COLO668 (cell line): ENCODE measurements around the gene LRRC32.
A peak's percentile ranks its signal among the peaks of the same experiment; 100 is the strongest.

Experiments used
- DNase-seq: peaks from one replicate; lab custom pipeline; 2025; ENCODE audit not compliant: unreplicated experiment; lab: John Stamatoyannopoulos, UW

LRRC32 gene

GRCh38 chr11:76700177-76701100 is 29.9 kb upstream of the LRRC32 start:
- DNase-seq, result no peak

- DNase-seq, result no peak
Observed at GRCh38 chr11:76699451-76700091, 29.0 kb upstream of the LRRC32 start.

GRCh38 chr11:76698321-76699043 is 27.9 kb upstream of the LRRC32 start:
- no peak for DNase-seq

- no peak for DNase-seq
Observed at GRCh38 chr11:76696756-76697155, 26.2 kb upstream of the LRRC32 start.

GRCh38 chr11:76695771-76696170 is 25.2 kb upstream of the LRRC32 start:
- no peak for DNase-seq

GRCh38 chr11:76695133-76695532 is 24.6 kb upstream of the LRRC32 start:
- DNase-seq, result no peak

GRCh38 chr11:76694664-76695063 is 24.1 kb upstream of the LRRC32 start:
- no peak for DNase-seq

- no peak for DNase-seq
Observed at GRCh38 chr11:76693806-76694205, 23.3 kb upstream of the LRRC32 start.

- DNase-seq, result no peak
Observed at GRCh38 chr11:76692956-76693355, 22.4 kb upstream of the LRRC32 start.

- no peak for DNase-seq
Observed at GRCh38 chr11:76691655-76692054, 21.1 kb upstream of the LRRC32 start.

- no peak for DNase-seq
Observed at GRCh38 chr11:76690736-76691135, 20.2 kb upstream of the LRRC32 start.

GRCh38 chr11:76689313-76690260 is 19.0 kb upstream of the LRRC32 start:
- DNase-seq, result no peak

GRCh38 chr11:76688146-76688545 is 17.6 kb upstream of the LRRC32 start:
- no peak for DNase-seq

- DNase-seq, result peak; percentile 24
Observed at GRCh38 chr11:76686261-76687079, 15.9 kb upstream of the LRRC32 start.

GRCh38 chr11:76685831-76686230 is 15.3 kb upstream of the LRRC32 start:
- no peak for DNase-seq

- no peak for DNase-seq
Observed at GRCh38 chr11:76685237-76685636, 14.7 kb upstream of the LRRC32 start.

GRCh38 chr11:76684516-76684915 is 14.0 kb upstream of the LRRC32 start:
- DNase-seq, result no peak

GRCh38 chr11:76683161-76684095 is 12.9 kb upstream of the LRRC32 start:
- DNase-seq, result no peak

- DNase-seq, result no peak
Observed at GRCh38 chr11:76682684-76683083, 12.1 kb upstream of the LRRC32 start.
